Measurements from ENCODE around the gene BCKDHB.

BCKDHB gene

DNA sequence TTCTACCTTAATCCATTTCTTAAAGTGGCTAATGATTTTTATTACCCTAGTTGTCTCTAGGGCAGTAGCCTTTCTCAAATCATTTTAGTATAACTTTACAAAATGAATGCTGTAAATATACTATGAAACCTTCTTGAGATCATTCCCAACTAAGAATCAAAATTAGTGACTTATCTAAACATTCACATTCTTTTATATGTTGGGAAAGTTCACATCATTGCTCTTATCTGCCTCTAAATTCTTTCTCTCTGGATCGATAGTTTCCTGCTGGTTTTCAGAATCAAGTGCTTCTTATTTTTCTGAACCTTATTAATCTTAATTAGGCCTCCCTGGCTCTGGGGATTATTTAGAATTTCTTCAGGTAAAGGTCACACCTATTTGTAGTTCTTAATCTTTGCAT, 126.8 kb downstream of the BCKDHB start:
- Histone ChIP-seq H3K4me3 (replicated peaks; ENCODE audit: insufficient read depth, low read length) (no peak overlapping the region), H3K27me3 (ENCODE audit: insufficient read depth, poor library complexity, severe bottlenecking) (no peaks in the 10 kb centered on the region), H3K27ac (replicated peaks) (no peak overlapping the region)
- TF ChIP-seq, protein P1, sequence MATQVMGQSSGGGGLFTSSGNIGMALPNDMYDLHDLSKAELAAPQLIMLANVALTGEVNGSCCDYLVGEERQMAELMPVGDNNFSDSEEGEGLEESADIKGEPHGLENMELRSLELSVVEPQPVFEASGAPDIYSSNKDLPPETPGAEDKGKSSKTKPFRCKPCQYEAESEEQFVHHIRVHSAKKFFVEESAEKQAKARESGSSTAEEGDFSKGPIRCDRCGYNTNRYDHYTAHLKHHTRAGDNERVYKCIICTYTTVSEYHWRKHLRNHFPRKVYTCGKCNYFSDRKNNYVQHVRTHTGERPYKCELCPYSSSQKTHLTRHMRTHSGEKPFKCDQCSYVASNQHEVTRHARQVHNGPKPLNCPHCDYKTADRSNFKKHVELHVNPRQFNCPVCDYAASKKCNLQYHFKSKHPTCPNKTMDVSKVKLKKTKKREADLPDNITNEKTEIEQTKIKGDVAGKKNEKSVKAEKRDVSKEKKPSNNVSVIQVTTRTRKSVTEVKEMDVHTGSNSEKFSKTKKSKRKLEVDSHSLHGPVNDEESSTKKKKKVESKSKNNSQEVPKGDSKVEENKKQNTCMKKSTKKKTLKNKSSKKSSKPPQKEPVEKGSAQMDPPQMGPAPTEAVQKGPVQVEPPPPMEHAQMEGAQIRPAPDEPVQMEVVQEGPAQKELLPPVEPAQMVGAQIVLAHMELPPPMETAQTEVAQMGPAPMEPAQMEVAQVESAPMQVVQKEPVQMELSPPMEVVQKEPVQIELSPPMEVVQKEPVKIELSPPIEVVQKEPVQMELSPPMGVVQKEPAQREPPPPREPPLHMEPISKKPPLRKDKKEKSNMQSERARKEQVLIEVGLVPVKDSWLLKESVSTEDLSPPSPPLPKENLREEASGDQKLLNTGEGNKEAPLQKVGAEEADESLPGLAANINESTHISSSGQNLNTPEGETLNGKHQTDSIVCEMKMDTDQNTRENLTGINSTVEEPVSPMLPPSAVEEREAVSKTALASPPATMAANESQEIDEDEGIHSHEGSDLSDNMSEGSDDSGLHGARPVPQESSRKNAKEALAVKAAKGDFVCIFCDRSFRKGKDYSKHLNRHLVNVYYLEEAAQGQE (IDR thresholded peaks at IDR 0.05; ENCODE audit: insufficient replicate concordance, low read depth) = no peak
- TF ChIP-seq, protein P2, sequence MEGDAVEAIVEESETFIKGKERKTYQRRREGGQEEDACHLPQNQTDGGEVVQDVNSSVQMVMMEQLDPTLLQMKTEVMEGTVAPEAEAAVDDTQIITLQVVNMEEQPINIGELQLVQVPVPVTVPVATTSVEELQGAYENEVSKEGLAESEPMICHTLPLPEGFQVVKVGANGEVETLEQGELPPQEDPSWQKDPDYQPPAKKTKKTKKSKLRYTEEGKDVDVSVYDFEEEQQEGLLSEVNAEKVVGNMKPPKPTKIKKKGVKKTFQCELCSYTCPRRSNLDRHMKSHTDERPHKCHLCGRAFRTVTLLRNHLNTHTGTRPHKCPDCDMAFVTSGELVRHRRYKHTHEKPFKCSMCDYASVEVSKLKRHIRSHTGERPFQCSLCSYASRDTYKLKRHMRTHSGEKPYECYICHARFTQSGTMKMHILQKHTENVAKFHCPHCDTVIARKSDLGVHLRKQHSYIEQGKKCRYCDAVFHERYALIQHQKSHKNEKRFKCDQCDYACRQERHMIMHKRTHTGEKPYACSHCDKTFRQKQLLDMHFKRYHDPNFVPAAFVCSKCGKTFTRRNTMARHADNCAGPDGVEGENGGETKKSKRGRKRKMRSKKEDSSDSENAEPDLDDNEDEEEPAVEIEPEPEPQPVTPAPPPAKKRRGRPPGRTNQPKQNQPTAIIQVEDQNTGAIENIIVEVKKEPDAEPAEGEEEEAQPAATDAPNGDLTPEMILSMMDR (IDR thresholded peaks at IDR 0.05; ENCODE audit: insufficient read depth, low read length) = no peak
- no peak for TF ChIP-seq POLR2AphosphoS5 (IDR thresholded peaks at IDR 0.05; ENCODE audit: low read depth)
- no peak for TF ChIP-seq GABPA (IDR thresholded peaks at IDR 0.05; ENCODE audit: low read depth)
- DNase-seq (ENCODE audit: low read depth in 1 of 2, low spot score in 1 of 2) = no peak

DNA sequence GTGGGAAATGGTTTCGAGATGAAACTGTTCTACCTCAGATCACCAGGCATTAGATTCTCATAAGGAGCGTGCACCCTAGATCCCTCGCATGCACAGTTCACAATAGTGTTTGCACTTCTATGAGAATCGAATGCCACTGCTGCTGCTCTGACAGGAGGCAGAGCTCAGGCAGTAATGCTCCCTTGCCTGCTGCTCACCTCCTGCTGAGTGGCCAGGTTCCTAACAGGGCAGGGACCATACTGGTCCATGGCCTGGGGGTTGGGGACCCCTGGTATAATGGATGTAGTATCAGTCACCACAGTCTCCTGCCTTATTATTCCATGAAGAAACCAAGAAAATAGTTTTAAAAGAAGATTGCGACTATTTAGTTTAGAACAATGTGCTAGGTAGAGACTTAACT, 127.5 kb downstream of the BCKDHB start:
- DNase-seq (ENCODE audit: low read depth in 1 of 2, low spot score in 1 of 2) = no peak
- no peaks in the 10 kb centered on the region for H3K27me3 ChIP-seq (ENCODE audit: insufficient read depth, poor library complexity, severe bottlenecking)
- TF ChIP-seq GABPA (IDR thresholded peaks at IDR 0.05; ENCODE audit: low read depth) (no peak), SPI1 (IDR thresholded peaks at IDR 0.05; ENCODE audit: borderline replicate concordance, low read depth) (no peak), POLR2AphosphoS5 (IDR thresholded peaks at IDR 0.05; ENCODE audit: low read depth) (no peak)
- TF ChIP-seq, protein P1 (IDR thresholded peaks at IDR 0.05; ENCODE audit: insufficient replicate concordance, low read depth) = no peak
- TF ChIP-seq, protein P2 (IDR thresholded peaks at IDR 0.05; ENCODE audit: insufficient read depth, low read length) = no peak
- H3K27ac ChIP-seq (replicated peaks) = no peak overlapping the region
- H3K4me3 ChIP-seq (replicated peaks; ENCODE audit: insufficient read depth, low read length) = no peak overlapping the region

DNA sequence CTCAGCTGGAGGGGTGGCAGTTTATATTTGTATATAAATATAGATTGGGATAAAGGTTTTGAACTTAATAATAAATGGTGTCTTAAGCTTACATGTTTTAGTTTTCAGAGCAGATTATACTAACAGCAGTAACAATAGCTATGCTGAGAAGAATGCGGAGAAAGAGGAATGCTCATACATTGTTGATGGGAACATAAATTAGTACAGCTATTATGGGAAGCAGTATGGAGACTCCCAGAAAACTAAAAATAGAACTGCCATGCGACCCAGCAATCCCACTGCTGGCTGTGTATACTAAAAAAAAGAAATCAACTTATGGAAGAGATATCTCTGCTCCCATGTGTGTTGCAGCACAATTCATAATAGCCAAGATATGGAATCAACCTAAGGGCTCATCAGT, 127.9 kb downstream of the BCKDHB start:
- Histone ChIP-seq H3K27me3 (ENCODE audit: insufficient read depth, poor library complexity, severe bottlenecking) (no peaks in the 10 kb centered on the region), H3K27ac (replicated peaks) (no peak overlapping the region), H3K4me3 (replicated peaks; ENCODE audit: insufficient read depth, low read length) (no peak overlapping the region)
- no peak for DNase-seq (ENCODE audit: low read depth in 1 of 2, low spot score in 1 of 2)
- TF ChIP-seq, protein P1 (IDR thresholded peaks at IDR 0.05; ENCODE audit: insufficient replicate concordance, low read depth) = no peak
- TF ChIP-seq GABPA (IDR thresholded peaks at IDR 0.05; ENCODE audit: low read depth) (no peak), SPI1 (IDR thresholded peaks at IDR 0.05; ENCODE audit: borderline replicate concordance, low read depth) (no peak), POLR2AphosphoS5 (IDR thresholded peaks at IDR 0.05; ENCODE audit: low read depth) (no peak)
- TF ChIP-seq, protein P2 (IDR thresholded peaks at IDR 0.05; ENCODE audit: insufficient read depth, low read length) = no peak

Data from HL-60 (cell line).